ENCODE results near the gene RTRAF. TPM values are rescaled to one million over a fixed set of nuclear protein-coding genes. Genes with fewer than 3 reads are reported as not detected.

RTRAF gene
- total RNA-seq, 1 donor from 2014 or later, result 309 TPM

GRCh38 chr14:52049721-52050588 lies 60.6 kb downstream of the RTRAF start:
- Mint-ChIP-seq H3K4me1 (peaks cover 25% of the 10 kb centered on the region), H3K27ac (ENCODE audit: unreplicated experiment) (no peak overlapping the region), H3K27me3 (ENCODE audit: low read depth) (no peaks in the 10 kb centered on the region)

GRCh38 chr14:52051251-52051650 lies 61.9 kb downstream of the RTRAF start:
- no peaks in the 10 kb centered on the region for H3K9me3 Mint-ChIP-seq
- H3K27me3 Mint-ChIP-seq (ENCODE audit: low read depth), result no peaks in the 10 kb centered on the region
- no peak overlapping the region for H3K27ac Mint-ChIP-seq (ENCODE audit: unreplicated experiment)
- DNase-seq (ENCODE audit: low read depth, low spot score), result no peak
- peaks cover 3% of the 10 kb centered on the region for H3K36me3 Mint-ChIP-seq (ENCODE audit: low read depth)
- H3K4me3 Mint-ChIP-seq, result no peak overlapping the region
- H3K4me1 Mint-ChIP-seq, result peaks cover 25% of the 10 kb centered on the region
- no peak for TF ChIP-seq CTCF (conservative IDR thresholded peaks at IDR 0.05)

More at GRCh38 chr14:52049721-52050588, 60.6 kb downstream of the RTRAF start:
- TF ChIP-seq CTCF (conservative IDR thresholded peaks at IDR 0.05), result no peak
- Mint-ChIP-seq H3K36me3 (ENCODE audit: low read depth) (peaks cover 3% of the 10 kb centered on the region), H3K4me3 (no peak overlapping the region), H3K9me3 (no peaks in the 10 kb centered on the region)
- DNase-seq (ENCODE audit: low read depth, low spot score), result no peak

- H3K27me3 Mint-ChIP-seq (ENCODE audit: low read depth), result no peaks in the 10 kb centered on the region
- H3K36me3 Mint-ChIP-seq (ENCODE audit: low read depth), result peaks cover 3% of the 10 kb centered on the region
- DNase-seq (ENCODE audit: low read depth, low spot score), result no peak
- peaks cover 25% of the 10 kb centered on the region for H3K4me1 Mint-ChIP-seq
- no peak overlapping the region for H3K4me3 Mint-ChIP-seq
- no peak overlapping the region for H3K27ac Mint-ChIP-seq (ENCODE audit: unreplicated experiment)
- no peaks in the 10 kb centered on the region for H3K9me3 Mint-ChIP-seq
- no peak for TF ChIP-seq CTCF (conservative IDR thresholded peaks at IDR 0.05)
Observed at GRCh38 chr14:52051871-52052270, 62.5 kb downstream of the RTRAF start.

GRCh38 chr14:52052288-52052943 lies 63.1 kb downstream of the RTRAF start:
- DNase-seq (ENCODE audit: low read depth, low spot score), result no peak
- no peak overlapping the region for H3K4me3 Mint-ChIP-seq
- peaks cover 25% of the 10 kb centered on the region for H3K4me1 Mint-ChIP-seq
- no peaks in the 10 kb centered on the region for H3K9me3 Mint-ChIP-seq
- TF ChIP-seq CTCF (conservative IDR thresholded peaks at IDR 0.05), result no peak
- H3K27ac Mint-ChIP-seq (ENCODE audit: unreplicated experiment), result peak overlapping the region; percentile 88
- H3K27me3 Mint-ChIP-seq (ENCODE audit: low read depth), result no peaks in the 10 kb centered on the region
- peaks cover 3% of the 10 kb centered on the region for H3K36me3 Mint-ChIP-seq (ENCODE audit: low read depth)

GRCh38 chr14:52053044-52053443 lies 63.7 kb downstream of the RTRAF start:
- Mint-ChIP-seq H3K36me3 (ENCODE audit: low read depth) (peaks cover 3% of the 10 kb centered on the region), H3K27me3 (ENCODE audit: low read depth) (no peaks in the 10 kb centered on the region), H3K4me3 (no peak overlapping the region), H3K27ac (ENCODE audit: unreplicated experiment) (no peak overlapping the region), H3K4me1 (peaks cover 25% of the 10 kb centered on the region), H3K9me3 (no peaks in the 10 kb centered on the region)
- TF ChIP-seq CTCF (conservative IDR thresholded peaks at IDR 0.05), result no peak
- DNase-seq (ENCODE audit: low read depth, low spot score), result no peak

All from neural crest cell (in vitro differentiated cells).